ENCODE data around the gene ABI1. TPM values are rescaled to one million over a fixed set of nuclear protein-coding genes. Genes with fewer than 3 reads are reported as not detected.
"Not testable (repeated sequence)": the region's sequence is repeated elsewhere in the genome, so short reads cannot be mapped to it uniquely, and the experiment has no call there.

The ABI1 gene
- total RNA-seq, 2 donors from 2014 or later = 43.3 to 50.5 TPM

DNA sequence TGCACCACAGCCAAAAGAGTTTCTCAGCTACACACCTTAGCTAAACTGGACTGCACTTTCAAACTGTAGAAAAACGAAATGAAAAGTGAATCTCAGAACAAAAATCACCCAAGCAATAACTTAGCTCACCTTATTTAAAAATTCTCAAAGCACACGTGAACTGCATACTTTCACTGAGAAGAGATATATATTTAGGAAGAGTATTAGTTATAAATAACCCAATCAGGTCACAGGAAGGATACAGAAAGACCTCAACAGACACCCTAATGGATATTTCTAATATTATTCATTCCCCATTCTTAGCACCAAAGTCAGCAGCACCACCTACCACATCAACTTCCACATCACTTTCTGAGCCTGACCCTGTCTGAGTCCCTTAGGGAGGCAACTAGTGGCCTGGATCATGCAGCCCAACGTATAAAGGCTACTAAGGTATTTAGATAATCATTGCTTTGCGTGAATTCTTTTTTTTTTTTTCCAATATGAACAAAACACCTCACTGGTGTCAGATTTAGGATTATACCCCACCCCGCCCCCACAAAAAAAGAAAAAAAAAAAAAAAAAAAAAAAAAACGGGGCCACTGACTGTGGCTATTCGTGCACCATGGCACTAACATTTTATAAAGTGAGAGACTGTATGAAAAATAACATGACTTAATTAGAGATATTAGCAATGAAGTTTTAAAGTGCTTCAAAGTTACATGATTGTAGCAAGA is 2.6 kb downstream of the ABI1 start:
- TF ChIP-seq, protein P1, sequence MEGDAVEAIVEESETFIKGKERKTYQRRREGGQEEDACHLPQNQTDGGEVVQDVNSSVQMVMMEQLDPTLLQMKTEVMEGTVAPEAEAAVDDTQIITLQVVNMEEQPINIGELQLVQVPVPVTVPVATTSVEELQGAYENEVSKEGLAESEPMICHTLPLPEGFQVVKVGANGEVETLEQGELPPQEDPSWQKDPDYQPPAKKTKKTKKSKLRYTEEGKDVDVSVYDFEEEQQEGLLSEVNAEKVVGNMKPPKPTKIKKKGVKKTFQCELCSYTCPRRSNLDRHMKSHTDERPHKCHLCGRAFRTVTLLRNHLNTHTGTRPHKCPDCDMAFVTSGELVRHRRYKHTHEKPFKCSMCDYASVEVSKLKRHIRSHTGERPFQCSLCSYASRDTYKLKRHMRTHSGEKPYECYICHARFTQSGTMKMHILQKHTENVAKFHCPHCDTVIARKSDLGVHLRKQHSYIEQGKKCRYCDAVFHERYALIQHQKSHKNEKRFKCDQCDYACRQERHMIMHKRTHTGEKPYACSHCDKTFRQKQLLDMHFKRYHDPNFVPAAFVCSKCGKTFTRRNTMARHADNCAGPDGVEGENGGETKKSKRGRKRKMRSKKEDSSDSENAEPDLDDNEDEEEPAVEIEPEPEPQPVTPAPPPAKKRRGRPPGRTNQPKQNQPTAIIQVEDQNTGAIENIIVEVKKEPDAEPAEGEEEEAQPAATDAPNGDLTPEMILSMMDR (IDR thresholded peaks at IDR 0.05) = no peak
- DNase-seq (ENCODE audit: low spot score) (no peak), ATAC-seq (ENCODE audit: insufficient number of reproducible peaks, low FRiP score, low read depth) (no peak)
- peak overlapping the region in 1 of 2 donors; percentile 99 for H3K27ac ChIP-seq
- H3K4me3 ChIP-seq = peak overlapping the region; percentile 96
- no peaks in the 10 kb centered on the region for H3K27me3 ChIP-seq (replicated peaks; ENCODE audit: insufficient read depth)
- no peaks in the 10 kb centered on the region for H3K9me3 ChIP-seq
- H3K4me1 ChIP-seq (ENCODE audit: control insufficient read depth in 1 of 2, low read depth in 2 of 2) = peaks cover 32 to 38% of the 10 kb centered on the region in 2 donors
- no peaks in the 10 kb centered on the region for H3K36me3 ChIP-seq

- not testable (repeated sequence) for ATAC-seq (ENCODE audit: insufficient number of reproducible peaks, low FRiP score, low read depth); H3K4me3 ChIP-seq; H3K36me3 ChIP-seq; DNase-seq (ENCODE audit: low spot score); H3K9me3 ChIP-seq; H3K27me3 ChIP-seq (replicated peaks; ENCODE audit: insufficient read depth)
- peaks cover 32 to 38% of the 10 kb centered on the region in 2 donors for H3K4me1 ChIP-seq (ENCODE audit: control insufficient read depth in 1 of 2, low read depth in 2 of 2)
- peak overlapping the region in 1 of 2 donors; percentile 99 for H3K27ac ChIP-seq
These were observed 3.2 kb downstream of the ABI1 start for GRCh38 chr10:26857553-26857952.

DNA sequence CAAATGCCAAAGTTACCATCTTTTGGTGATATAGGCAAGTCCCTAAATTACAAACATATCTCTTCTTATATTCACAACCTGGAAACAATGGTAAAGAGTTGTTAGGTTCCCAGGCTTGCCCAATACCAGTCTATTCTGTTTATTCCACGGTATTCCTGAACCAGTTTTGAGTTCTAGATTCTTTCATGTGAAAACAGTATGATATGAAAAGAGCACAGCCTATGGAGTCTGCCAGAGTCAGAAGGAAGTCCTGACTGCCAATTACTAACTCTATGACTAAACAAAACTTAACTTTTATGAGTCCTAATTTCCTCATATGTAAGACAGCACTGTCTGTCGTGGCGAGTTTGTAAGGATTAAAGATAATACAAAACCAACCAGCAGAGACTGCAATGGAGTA is 5.6 kb downstream of the ABI1 start:
- DNase-seq (ENCODE audit: low spot score) (no peak), ATAC-seq (ENCODE audit: insufficient number of reproducible peaks, low FRiP score, low read depth) (no peak)
- peaks cover 32 to 45% of the 10 kb centered on the region in 2 donors for H3K4me1 ChIP-seq (ENCODE audit: control insufficient read depth in 1 of 2, low read depth in 2 of 2)
- no peak overlapping the region for H3K27ac ChIP-seq
- no peak overlapping the region for H3K4me3 ChIP-seq
- H3K27me3 ChIP-seq (replicated peaks; ENCODE audit: insufficient read depth) = no peaks in the 10 kb centered on the region
- no peaks in the 10 kb centered on the region for H3K9me3 ChIP-seq
- H3K36me3 ChIP-seq = no peaks in the 10 kb centered on the region
- TF ChIP-seq, protein P1 (IDR thresholded peaks at IDR 0.05) = no peak

GRCh38 chr10:26854524-26854923 is 6.2 kb downstream of the ABI1 start:
- no peak for ATAC-seq (ENCODE audit: insufficient number of reproducible peaks, low FRiP score, low read depth)
- DNase-seq (ENCODE audit: low spot score) = no peak
- TF ChIP-seq, protein P1 (IDR thresholded peaks at IDR 0.05) = no peak
- Histone ChIP-seq H3K36me3 (no peaks in the 10 kb centered on the region), H3K4me3 (no peak overlapping the region), H3K4me1 (ENCODE audit: control insufficient read depth in 1 of 2, low read depth in 2 of 2) (peaks cover 35 to 45% of the 10 kb centered on the region in 2 donors), H3K27ac (no peak overlapping the region), H3K9me3 (no peaks in the 10 kb centered on the region), H3K27me3 (replicated peaks; ENCODE audit: insufficient read depth) (no peaks in the 10 kb centered on the region)

DNA sequence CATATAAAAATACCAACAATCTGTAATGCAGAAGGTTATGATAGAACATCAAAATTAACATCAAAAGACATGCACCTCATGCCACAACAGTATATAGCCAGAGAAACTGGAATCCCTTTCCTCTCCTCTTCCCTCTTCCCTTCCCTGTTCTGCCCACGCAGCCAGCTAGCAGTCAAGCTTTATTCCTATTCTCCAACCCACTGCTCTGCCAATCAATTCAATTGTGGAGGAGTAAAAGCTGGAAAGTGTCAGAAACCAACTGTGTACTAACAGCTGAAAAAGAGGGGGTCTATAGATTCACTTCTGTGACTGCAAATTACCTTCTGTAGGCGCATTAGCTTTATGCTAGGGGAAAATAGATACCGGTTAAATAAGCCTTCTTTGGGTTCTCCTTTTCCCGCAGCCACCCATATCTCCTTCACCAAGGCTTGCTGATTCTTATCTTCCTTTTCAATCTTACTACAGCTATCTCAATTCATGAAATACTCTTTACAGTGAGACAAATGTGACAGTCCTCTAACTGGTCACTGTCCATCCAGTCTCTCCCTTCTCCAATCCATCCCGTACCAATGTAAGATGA is 16.3 kb downstream of the ABI1 start:
- TF ChIP-seq, protein P1 (IDR thresholded peaks at IDR 0.05) = no peak
- peaks cover 6 to 16% of the 10 kb centered on the region in 2 donors for H3K4me1 ChIP-seq (ENCODE audit: control insufficient read depth in 1 of 2, low read depth in 2 of 2)
- no peak overlapping the region for H3K4me3 ChIP-seq
- DNase-seq (ENCODE audit: low spot score) = no peak
- H3K9me3 ChIP-seq = no peaks in the 10 kb centered on the region
- H3K36me3 ChIP-seq = no peaks in the 10 kb centered on the region
- ATAC-seq (ENCODE audit: insufficient number of reproducible peaks, low FRiP score, low read depth) = no peak
- no peaks in the 10 kb centered on the region for H3K27me3 ChIP-seq (replicated peaks; ENCODE audit: insufficient read depth)
- no peak overlapping the region for H3K27ac ChIP-seq

Data from thoracic aorta (tissue), 2 donors.